ENCODE measurements around the gene DIRAS1.
"Not testable (repeated sequence)": the region's sequence is repeated elsewhere in the genome, so short reads cannot be mapped to it uniquely, and the experiment has no call there.

Gene DIRAS1

GRCh38 chr19:2676823-2677222 lies 44.3 kb downstream of the DIRAS1 start:
- DNase-seq (ENCODE audit: low spot score): no peak

GRCh38 chr19:2675892-2676291 lies 45.3 kb downstream of the DIRAS1 start:
- DNase-seq (ENCODE audit: low spot score): no peak

- DNase-seq (ENCODE audit: low spot score): no peak
Measured at GRCh38 chr19:2670217-2670616, 51.0 kb downstream of the DIRAS1 start.

GRCh38 chr19:2668175-2668763 lies 52.9 kb downstream of the DIRAS1 start:
- DNase-seq (ENCODE audit: low spot score): no peak

GRCh38 chr19:2667349-2667748 lies 53.8 kb downstream of the DIRAS1 start:
- not testable (repeated sequence) for DNase-seq (ENCODE audit: low spot score)

- DNase-seq (ENCODE audit: low spot score): no peak
Measured at GRCh38 chr19:2666344-2666994, 54.7 kb downstream of the DIRAS1 start.

GRCh38 chr19:2665103-2665502 lies 56.1 kb downstream of the DIRAS1 start:
- no peak for DNase-seq (ENCODE audit: low spot score)
